HG03095 (cell line): ENCODE measurements around the gene FMO5.
"Not testable (repeated sequence)": the region's sequence is repeated elsewhere in the genome, so short reads cannot be mapped to it uniquely, and the experiment has no call there.

Experiments used
- ATAC-seq: cut with Tn5 transposase; IDR thresholded peaks from one replicate; pipeline ENCODE4 v1.9.1; 2021; ENCODE audit warnings: moderate library complexity; ENCODE audit not compliant: unreplicated experiment

Gene FMO5

DNA sequence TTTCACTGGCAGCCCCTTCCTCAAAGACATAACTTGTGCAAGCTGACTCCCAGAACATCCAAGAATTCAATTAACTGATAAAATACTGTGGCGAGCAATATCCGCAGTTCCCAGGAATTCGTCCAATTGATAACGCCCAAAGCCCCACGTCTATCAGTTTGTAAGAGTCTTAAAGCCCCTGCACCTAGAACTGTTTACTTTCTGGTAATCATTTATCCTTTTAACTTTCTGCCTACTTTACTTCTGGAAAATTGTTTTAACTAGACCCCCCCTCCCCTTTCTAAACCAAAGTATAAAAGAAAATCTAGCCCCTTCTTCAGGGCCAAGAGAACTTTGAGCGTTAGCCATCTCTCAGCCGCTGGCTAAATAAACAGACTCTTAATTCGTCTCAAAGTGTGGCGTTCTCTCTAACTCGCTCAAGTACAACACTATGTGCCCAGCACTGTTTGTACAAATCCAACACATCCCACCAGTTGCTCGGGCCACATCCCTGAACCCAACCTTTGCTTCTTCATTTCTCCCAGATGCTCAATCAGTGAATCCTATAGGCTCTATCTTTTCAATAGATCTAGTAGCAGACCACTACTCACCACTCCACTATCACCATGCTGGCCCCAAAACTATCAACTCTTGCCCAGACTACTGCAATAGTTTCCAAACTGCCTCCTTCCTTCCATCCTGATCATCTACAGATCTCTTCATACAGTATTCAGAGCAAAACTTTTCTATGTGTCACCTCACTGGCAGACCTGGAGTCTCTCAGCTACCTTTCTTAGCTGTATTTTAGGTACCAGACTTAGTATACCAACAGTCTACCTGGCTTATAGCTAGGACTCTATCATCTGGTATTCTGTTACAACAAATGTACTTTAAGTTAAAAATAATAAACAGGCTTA is 14.0 kb upstream of the FMO5 start:
- ATAC-seq = no peak

DNA sequence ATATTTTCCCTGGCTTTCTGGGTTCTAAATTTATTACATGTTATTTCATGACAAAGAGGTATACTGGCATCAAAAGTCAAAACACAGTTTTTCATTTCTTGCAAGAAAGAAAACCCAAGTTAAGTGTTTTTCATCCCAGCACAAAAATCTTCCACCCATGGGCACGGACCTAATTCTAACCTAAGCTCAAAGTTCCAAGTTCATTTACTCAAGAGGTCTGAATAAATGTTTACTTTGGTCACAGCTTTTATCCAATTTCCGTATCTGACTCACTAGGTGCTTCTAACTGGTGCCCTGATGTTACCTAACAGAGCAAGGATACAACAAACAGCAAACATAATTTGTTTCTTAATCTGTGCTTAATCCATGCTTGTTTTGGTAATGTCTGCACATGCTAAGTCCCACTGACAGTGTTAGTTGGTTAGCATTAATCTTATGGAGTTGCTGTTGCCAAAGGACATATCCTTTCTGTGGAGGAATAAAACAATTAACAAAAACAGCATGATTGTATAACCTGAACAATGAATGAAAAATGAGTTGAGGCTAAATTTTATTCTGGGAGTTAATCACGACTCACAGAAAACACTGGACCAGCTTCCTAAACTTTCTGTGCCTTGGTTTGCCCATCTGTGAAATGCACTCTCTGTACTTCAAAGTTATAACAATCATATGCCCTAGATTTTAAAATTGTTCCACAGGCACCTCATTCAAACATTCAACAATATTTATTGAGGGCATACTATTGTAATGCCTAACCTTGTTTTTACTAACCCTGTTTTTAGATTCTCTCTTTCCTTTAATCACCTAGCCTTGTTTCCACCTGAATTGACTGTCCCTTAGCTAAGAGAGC is 13.1 kb upstream of the FMO5 start:
- ATAC-seq = no peak

DNA sequence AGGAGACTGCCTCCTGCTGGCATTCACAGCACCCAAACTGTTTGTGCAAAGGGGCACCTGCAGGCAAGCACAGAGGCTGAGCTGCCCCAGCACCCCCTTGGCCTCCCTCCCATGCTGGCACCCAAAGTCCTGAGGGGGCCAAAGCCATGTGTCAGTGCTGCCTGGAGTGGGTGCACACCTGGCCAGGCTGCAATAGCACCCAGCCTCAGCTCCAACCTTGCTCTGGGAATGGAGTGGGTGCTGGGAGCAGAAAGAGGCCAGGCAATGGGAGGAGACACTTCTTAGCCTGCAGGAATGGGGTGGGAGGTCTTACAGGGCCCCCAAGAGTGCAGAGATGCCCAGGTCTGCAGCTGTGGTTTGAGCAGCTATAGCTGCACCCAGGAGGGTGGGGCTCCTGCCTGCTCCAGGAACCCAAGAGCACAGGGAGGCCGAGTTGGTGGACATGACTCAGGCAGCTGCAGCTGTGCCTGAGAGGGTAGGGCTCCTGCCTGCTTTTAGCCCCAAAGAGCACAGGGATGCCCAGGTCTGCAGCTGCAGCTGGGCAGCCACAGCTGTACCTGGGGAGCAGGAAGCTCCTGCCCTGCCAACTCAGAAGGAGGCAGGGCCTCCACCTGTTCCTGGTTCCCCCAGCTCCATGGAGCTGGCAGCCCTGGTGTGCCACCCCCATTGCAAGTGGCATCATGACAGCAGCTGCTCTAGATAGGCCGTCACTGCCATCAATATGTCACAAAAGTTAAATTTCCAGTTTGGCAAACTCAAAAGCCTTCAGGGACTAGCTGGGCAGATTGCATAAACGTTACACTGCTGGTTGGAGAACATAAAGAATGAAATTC is 12.0 kb upstream of the FMO5 start:
- ATAC-seq = no peak

- ATAC-seq = no peak
Measured at GRCh38 chr1:147236448-147236847, 11.3 kb upstream of the FMO5 start.

DNA sequence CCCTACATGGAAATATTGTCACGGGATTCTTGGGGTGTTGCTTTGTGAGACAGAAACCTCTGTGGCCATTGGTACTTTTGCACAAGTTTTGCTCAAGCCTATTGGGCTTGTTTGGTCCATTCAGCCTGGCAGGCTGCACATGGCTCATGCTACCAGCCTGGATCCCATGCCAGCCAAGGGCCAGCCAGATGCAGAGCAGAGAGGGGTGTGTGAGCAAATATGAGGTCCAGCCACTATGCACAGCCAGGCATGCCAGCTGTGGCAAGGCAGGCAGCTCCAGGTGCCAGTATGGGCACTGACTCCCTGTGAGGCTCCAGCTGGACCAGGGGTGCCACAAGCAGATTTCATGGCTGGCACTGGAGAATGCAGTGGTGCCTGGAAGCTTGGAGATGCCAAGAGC is 10.7 kb upstream of the FMO5 start:
- no peak for ATAC-seq

- ATAC-seq = not testable (repeated sequence)
Measured at GRCh38 chr1:147233903-147234302, 8.8 kb upstream of the FMO5 start.

- ATAC-seq = not testable (repeated sequence)
Measured at GRCh38 chr1:147231032-147231431, 5.9 kb upstream of the FMO5 start.

GRCh38 chr1:147223740-147224615 is 1.2 kb downstream of the FMO5 start:
- no peak for ATAC-seq

- ATAC-seq = no peak
Measured at GRCh38 chr1:147218606-147219005, 6.5 kb downstream of the FMO5 start.

DNA sequence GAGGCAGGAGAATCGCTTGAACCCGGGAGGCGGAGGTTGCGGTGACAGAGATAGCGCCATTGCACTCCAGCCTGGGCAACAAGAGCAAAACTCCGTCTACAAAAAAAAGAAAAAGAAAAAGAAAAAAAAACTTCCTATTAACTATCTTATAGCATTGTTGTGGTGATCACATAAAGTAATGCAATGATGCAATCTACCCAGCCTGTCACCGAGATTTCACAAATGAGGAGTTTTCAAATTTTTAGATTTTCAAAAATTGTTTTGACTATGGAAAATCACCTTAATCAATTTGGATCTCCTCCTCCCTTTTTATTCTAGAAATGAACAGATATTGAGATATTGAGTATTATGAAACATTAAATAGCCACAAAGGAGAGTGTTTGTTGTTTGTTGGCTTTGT is 8.0 kb downstream of the FMO5 start:
- no peak for ATAC-seq

DNA sequence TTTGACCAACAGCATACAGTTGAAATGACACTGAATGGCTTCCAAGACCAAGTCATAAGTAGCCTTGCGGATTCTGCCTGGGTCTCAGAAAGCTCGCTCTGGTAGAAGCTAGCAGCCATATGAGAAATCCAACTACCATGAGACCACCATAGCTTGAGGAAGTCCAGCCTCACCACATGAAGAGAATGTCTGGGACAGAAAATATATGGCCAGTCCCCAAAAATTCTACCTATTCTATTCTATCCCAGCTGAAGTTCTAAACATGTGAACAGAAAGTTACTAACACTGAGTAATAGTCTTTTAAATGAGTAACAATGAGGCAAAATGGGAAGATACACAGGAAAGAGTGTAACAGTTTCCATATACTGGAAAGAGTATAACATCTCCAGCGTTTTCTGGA is 9.0 kb downstream of the FMO5 start:
- no peak for ATAC-seq

- no peak for ATAC-seq
Measured at GRCh38 chr1:147215540-147215916, 9.6 kb downstream of the FMO5 start.

DNA sequence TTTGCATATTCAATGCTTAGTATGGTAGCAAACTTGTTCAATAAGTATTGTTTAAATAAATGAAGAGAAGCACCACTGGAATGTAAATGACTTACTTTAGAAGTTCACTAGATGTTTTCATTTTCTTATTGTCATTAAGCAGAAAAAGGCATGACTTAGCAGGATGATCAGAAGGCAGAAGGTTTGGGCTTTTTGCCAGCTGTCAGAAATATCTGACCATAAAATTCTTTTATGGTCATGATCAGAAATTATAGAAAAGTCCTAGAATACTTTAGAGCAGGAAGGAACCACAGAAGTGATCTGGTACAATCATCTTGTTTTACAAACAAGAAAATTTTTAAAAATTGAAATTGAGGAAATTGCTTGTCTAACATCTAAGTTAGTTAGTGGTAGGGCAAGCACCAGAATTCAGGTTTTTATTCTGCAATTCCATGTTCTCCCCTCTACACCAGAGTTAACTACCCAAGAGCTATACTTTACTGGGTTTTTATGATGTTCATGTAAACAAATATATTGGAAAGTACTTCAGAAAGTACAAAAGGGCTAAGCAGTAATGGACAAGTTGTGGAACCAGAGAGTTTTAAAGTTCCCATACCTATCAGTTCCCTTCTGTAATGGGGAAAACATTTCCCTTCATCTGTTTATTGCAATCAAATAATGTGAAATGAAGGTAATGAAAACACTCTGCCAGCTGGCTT is 10.1 kb downstream of the FMO5 start:
- ATAC-seq = no peak

DNA sequence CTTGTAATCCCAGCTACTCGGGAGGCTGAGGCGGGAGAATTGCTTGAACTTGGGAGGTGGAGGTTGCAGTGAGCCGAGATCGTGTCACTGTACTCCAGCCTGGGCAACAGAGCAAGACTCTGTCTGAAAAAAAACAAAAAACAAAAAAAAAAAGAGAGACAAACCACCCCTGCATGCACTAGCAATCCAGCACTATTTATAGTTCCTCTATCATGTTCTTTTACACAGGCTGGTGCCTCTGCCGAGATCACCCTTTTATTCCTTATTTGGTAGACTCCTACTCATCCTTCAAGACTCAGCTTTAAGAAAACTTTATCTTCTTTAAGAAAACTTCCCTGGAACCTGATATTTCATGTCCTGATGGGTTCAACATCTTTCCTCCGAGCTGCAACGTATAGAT is 10.8 kb downstream of the FMO5 start:
- no peak for ATAC-seq

- no peak for ATAC-seq
Measured at GRCh38 chr1:147213271-147213670, 11.9 kb downstream of the FMO5 start.

DNA sequence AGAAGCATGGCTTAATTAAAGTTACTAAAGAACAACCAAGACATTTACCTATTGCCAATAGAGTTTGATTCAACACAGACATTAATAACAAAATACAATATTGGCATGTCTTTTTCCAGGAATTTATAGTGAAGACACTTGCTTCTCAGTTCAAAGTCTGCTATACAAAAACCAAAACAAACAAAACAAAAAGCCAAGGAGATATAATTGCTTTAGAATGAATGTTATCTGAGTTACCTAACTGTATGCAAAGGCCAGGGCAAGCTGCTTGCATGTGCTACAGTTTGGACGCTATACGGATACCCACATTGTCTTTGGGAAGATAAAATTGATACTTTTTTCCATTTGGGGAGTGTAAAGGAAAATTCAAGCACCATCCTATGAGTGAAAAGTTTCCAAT is 13.6 kb downstream of the FMO5 start:
- ATAC-seq = no peak

DNA sequence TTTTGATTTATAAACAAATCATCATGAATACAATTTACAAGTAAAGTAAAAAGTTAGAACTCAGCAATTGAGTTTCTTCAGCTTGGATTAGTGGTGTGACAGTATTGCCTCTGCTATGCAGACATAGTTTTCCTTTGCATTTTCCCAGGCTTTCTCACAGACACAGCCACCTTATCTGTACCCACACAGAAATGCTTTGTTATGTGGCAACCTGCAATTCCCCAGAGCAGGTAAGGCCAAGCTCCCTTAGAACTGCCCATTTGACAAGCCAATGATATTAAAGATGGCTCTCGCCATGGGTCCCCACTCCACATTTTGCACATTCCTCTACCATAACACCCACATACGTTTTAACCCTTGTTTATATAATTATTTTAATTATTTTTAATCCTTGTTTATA is 14.2 kb downstream of the FMO5 start:
- no peak for ATAC-seq

- no peak for ATAC-seq
Measured at GRCh38 chr1:147209825-147210821, 15.0 kb downstream of the FMO5 start.
